Hepatocyte (in vitro differentiated cells): Measurements from ENCODE around the gene CADPS2.

Experiments
- CTCF ChIP-seq: fragments of 200-600 bp; sonication (generic); IDR thresholded peaks from 2 replicates; pipeline ENCODE4 v1.5.1; 2016; ENCODE audit warnings: antibody characterized with exemption, mild to moderate bottlenecking; ENCODE audit not compliant: poor library complexity
- EZH2 ChIP-seq: fragments of 200-600 bp; sonication (generic); IDR thresholded peaks from 2 replicates; pipeline ENCODE4 v1.6.1; 2016; ENCODE audit warnings: antibody characterized with exemption, mild to moderate bottlenecking, borderline replicate concordance
- EZH2phosphoT487 ChIP-seq: fragments of 200-600 bp; sonication (generic); IDR thresholded peaks from one replicate; pipeline ENCODE4 v1.6.1; 2018; ENCODE audit warnings: antibody characterized with exemption, mild to moderate bottlenecking, low read depth, moderate library complexity; ENCODE audit not compliant: unreplicated experiment, severe bottlenecking

GRCh38 chr7:122883049-122883680, 3.1 kb downstream of the CADPS2 start:
- no peak for TF ChIP-seq CTCF
- no peak for TF ChIP-seq EZH2
- TF ChIP-seq EZH2phosphoT487, result no peak
